ENCODE data around the gene SEMA5A. TPM values are rescaled to one million over a fixed set of nuclear protein-coding genes. Genes with fewer than 3 reads are reported as not detected.

The SEMA5A gene
- total and polyA plus RNA-seq, 7 experiments from 2014 or later: 0.25 to 0.98 (median 0.46) TPM; not detected in 1

GRCh38 chr5:9431151-9431495, 114.8 kb downstream of the SEMA5A start:
- H3K27me3 Mint-ChIP-seq: no peaks in the 10 kb centered on the region
- ChIA-PET CTCF (no interaction called here), POLR2A (no interaction called here)
- H3K9me3 Mint-ChIP-seq: peaks cover 0 to 2% (median 0%) of the 10 kb centered on the region in 11 donors
- Histone ChIP-seq H3K27me3 (ENCODE audit: control insufficient read depth in 2 of 2, insufficient read depth in 2 of 2, low read length in 2 of 2) (no peaks in the 10 kb centered on the region), H3K4me1 (ENCODE audit: control insufficient read depth in 2 of 2, insufficient read depth in 2 of 2, low read length in 2 of 2) (no peaks in the 10 kb centered on the region), H3K36me3 (ENCODE audit: control insufficient read depth in 2 of 3, insufficient read depth in 3 of 3, low read length in 3 of 3) (no peaks in the 10 kb centered on the region), H3K27ac (ENCODE audit: low read depth, low read length) (no peak overlapping the region), H3K4me3 (ENCODE audit: low read length) (no peak overlapping the region), H3K9me3 (ENCODE audit: control insufficient read depth in 2 of 3, low read length in 3 of 3) (no peaks in the 10 kb centered on the region)
- no peak for ATAC-seq
- H3K4me3 Mint-ChIP-seq: no peak overlapping the region
- DNase-seq: no peak
- no peaks in the 10 kb centered on the region for H3K4me1 Mint-ChIP-seq
- intact Hi-C loops (cut with micrococcal nuclease): no loop called here
- H3K27ac Mint-ChIP-seq: no peak overlapping the region
- H3K36me3 Mint-ChIP-seq: no peaks in the 10 kb centered on the region

- no peak for ATAC-seq
- no peak overlapping the region for H3K27ac Mint-ChIP-seq
- H3K4me3 Mint-ChIP-seq: no peak overlapping the region
- ChIA-PET POLR2A (no interaction called here), CTCF (no interaction called here)
- H3K4me1 Mint-ChIP-seq: no peaks in the 10 kb centered on the region
- Histone ChIP-seq H3K27me3 (ENCODE audit: control insufficient read depth in 2 of 2, insufficient read depth in 2 of 2, low read length in 2 of 2) (no peaks in the 10 kb centered on the region), H3K27ac (ENCODE audit: low read depth, low read length) (no peak overlapping the region), H3K4me3 (ENCODE audit: low read length) (no peak overlapping the region), H3K36me3 (ENCODE audit: control insufficient read depth in 2 of 3, insufficient read depth in 3 of 3, low read length in 3 of 3) (no peaks in the 10 kb centered on the region), H3K4me1 (ENCODE audit: control insufficient read depth in 2 of 2, insufficient read depth in 2 of 2, low read length in 2 of 2) (no peaks in the 10 kb centered on the region), H3K9me3 (ENCODE audit: control insufficient read depth in 2 of 3, low read length in 3 of 3) (no peaks in the 10 kb centered on the region)
- no peaks in the 10 kb centered on the region for H3K36me3 Mint-ChIP-seq
- peaks cover 0 to 1% (median 0%) of the 10 kb centered on the region in 11 donors for H3K9me3 Mint-ChIP-seq
- no peak for DNase-seq
- no peaks in the 10 kb centered on the region for H3K27me3 Mint-ChIP-seq
- intact Hi-C loops (cut with micrococcal nuclease): no loop called here
Measured at GRCh38 chr5:9430306-9430705, 115.6 kb downstream of the SEMA5A start.

DNA sequence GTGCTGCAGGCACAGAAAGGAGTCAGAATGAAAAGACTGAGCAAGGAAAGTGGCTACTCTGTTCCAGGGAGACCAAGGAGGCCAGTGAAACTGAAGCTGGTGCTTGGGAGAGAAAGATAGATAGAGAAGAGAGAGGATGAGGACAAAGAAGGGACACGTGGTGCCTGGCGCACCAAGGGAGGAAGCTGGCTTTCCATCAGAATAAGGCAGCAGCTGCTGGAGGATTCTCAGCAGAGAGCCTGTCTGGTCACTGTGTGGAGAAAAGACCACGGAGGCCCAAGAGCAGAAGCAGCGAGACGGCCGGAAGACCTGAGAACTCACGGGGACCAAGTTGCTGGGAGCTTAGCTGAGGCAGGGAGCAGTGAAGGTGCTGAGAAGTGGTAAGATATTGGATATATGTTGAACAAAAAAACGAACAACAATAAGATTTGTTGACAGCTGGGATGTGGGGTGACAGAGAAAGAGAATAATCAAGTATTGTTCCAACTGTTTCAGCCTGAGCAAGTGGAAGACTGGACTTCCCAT, 116.1 kb downstream of the SEMA5A start:
- DNase-seq (no peak), ATAC-seq (no peak)
- Histone ChIP-seq H3K4me1 (ENCODE audit: control insufficient read depth in 2 of 2, insufficient read depth in 2 of 2, low read length in 2 of 2) (no peaks in the 10 kb centered on the region), H3K27ac (ENCODE audit: low read depth, low read length) (no peak overlapping the region), H3K36me3 (ENCODE audit: control insufficient read depth in 2 of 3, insufficient read depth in 3 of 3, low read length in 3 of 3) (no peaks in the 10 kb centered on the region), H3K27me3 (ENCODE audit: control insufficient read depth in 2 of 2, insufficient read depth in 2 of 2, low read length in 2 of 2) (no peaks in the 10 kb centered on the region), H3K4me3 (ENCODE audit: low read length) (no peak overlapping the region), H3K9me3 (ENCODE audit: control insufficient read depth in 2 of 3, low read length in 3 of 3) (no peaks in the 10 kb centered on the region)
- no peaks in the 10 kb centered on the region for H3K4me1 Mint-ChIP-seq
- CTCF ChIA-PET: no interaction called here
- H3K27me3 Mint-ChIP-seq: no peaks in the 10 kb centered on the region
- intact Hi-C loops (cut with micrococcal nuclease): no loop called here
- no peak overlapping the region for H3K4me3 Mint-ChIP-seq
- H3K27ac Mint-ChIP-seq: no peak overlapping the region
- H3K9me3 Mint-ChIP-seq: peaks cover 0 to 6% (median 0%) of the 10 kb centered on the region in 11 donors
- H3K36me3 Mint-ChIP-seq: no peaks in the 10 kb centered on the region
- POLR2A ChIA-PET: no interaction called here

- Histone ChIP-seq H3K4me3 (ENCODE audit: low read length) (no peak overlapping the region), H3K27me3 (ENCODE audit: control insufficient read depth in 2 of 2, insufficient read depth in 2 of 2, low read length in 2 of 2) (no peaks in the 10 kb centered on the region), H3K27ac (ENCODE audit: low read depth, low read length) (no peak overlapping the region), H3K36me3 (ENCODE audit: control insufficient read depth in 2 of 3, insufficient read depth in 3 of 3, low read length in 3 of 3) (no peaks in the 10 kb centered on the region), H3K9me3 (ENCODE audit: control insufficient read depth in 2 of 3, low read length in 3 of 3) (no peaks in the 10 kb centered on the region), H3K4me1 (ENCODE audit: control insufficient read depth in 2 of 2, insufficient read depth in 2 of 2, low read length in 2 of 2) (no peaks in the 10 kb centered on the region)
- ATAC-seq (no peak), DNase-seq (no peak)
- ChIA-PET CTCF (no interaction called here), POLR2A (no interaction called here)
- Mint-ChIP-seq H3K27ac (no peak overlapping the region), H3K27me3 (no peaks in the 10 kb centered on the region), H3K9me3 (peaks cover 0 to 8% (median 0%) of the 10 kb centered on the region in 11 donors), H3K36me3 (no peaks in the 10 kb centered on the region), H3K4me3 (no peak overlapping the region), H3K4me1 (no peaks in the 10 kb centered on the region)
- intact Hi-C loops (cut with micrococcal nuclease): no loop called here
Measured at GRCh38 chr5:9428272-9428671, 117.6 kb downstream of the SEMA5A start.

GRCh38 chr5:9425710-9426109, 120.2 kb downstream of the SEMA5A start:
- H3K4me3 ChIP-seq (ENCODE audit: low read length): no peak overlapping the region
- no peak for ATAC-seq
- no peaks in the 10 kb centered on the region for H3K27me3 ChIP-seq (ENCODE audit: control insufficient read depth in 2 of 2, insufficient read depth in 2 of 2, low read length in 2 of 2)
- ChIA-PET CTCF (no interaction called here), POLR2A (no interaction called here)
- no peaks in the 10 kb centered on the region for H3K36me3 ChIP-seq (ENCODE audit: control insufficient read depth in 2 of 3, insufficient read depth in 3 of 3, low read length in 3 of 3)
- no peaks in the 10 kb centered on the region for H3K36me3 Mint-ChIP-seq
- H3K9me3 Mint-ChIP-seq: peaks cover 0 to 13% (median 0%) of the 10 kb centered on the region in 11 donors
- no peak overlapping the region for H3K27ac ChIP-seq (ENCODE audit: low read depth, low read length)
- intact Hi-C loops (cut with micrococcal nuclease): no loop called here
- no peaks in the 10 kb centered on the region for H3K4me1 ChIP-seq (ENCODE audit: control insufficient read depth in 2 of 2, insufficient read depth in 2 of 2, low read length in 2 of 2)
- DNase-seq: no peak
- H3K4me3 Mint-ChIP-seq: no peak overlapping the region
- no peaks in the 10 kb centered on the region for H3K27me3 Mint-ChIP-seq
- no peak overlapping the region for H3K27ac Mint-ChIP-seq
- H3K4me1 Mint-ChIP-seq: no peaks in the 10 kb centered on the region
- no peaks in the 10 kb centered on the region for H3K9me3 ChIP-seq (ENCODE audit: control insufficient read depth in 2 of 3, low read length in 3 of 3)

- Mint-ChIP-seq H3K36me3 (peaks cover 0 to 6% (median 0%) of the 10 kb centered on the region in 5 donors), H3K27ac (no peak overlapping the region), H3K9me3 (peaks cover 0 to 22% (median 6%) of the 10 kb centered on the region in 11 donors), H3K4me3 (no peak overlapping the region), H3K4me1 (no peaks in the 10 kb centered on the region), H3K27me3 (no peaks in the 10 kb centered on the region)
- Histone ChIP-seq H3K9me3 (ENCODE audit: control insufficient read depth in 2 of 3, low read length in 3 of 3) (no peaks in the 10 kb centered on the region), H3K36me3 (ENCODE audit: control insufficient read depth in 2 of 3, insufficient read depth in 3 of 3, low read length in 3 of 3) (no peaks in the 10 kb centered on the region), H3K27me3 (ENCODE audit: control insufficient read depth in 2 of 2, insufficient read depth in 2 of 2, low read length in 2 of 2) (no peaks in the 10 kb centered on the region), H3K4me3 (ENCODE audit: low read length) (no peak overlapping the region), H3K4me1 (ENCODE audit: control insufficient read depth in 2 of 2, insufficient read depth in 2 of 2, low read length in 2 of 2) (no peaks in the 10 kb centered on the region), H3K27ac (ENCODE audit: low read depth, low read length) (no peak overlapping the region)
- intact Hi-C loops (cut with micrococcal nuclease): no loop called here
- ATAC-seq: no peak
- no peak for DNase-seq
- CTCF ChIA-PET: no interaction called here
- POLR2A ChIA-PET: no interaction called here
Measured at GRCh38 chr5:9423571-9423970, 122.3 kb downstream of the SEMA5A start.

GRCh38 chr5:9421884-9422283, 124.0 kb downstream of the SEMA5A start:
- H3K27ac Mint-ChIP-seq: no peak overlapping the region
- Histone ChIP-seq H3K27ac (ENCODE audit: low read depth, low read length) (no peak overlapping the region), H3K27me3 (ENCODE audit: control insufficient read depth in 2 of 2, insufficient read depth in 2 of 2, low read length in 2 of 2) (no peaks in the 10 kb centered on the region), H3K9me3 (ENCODE audit: control insufficient read depth in 2 of 3, low read length in 3 of 3) (no peaks in the 10 kb centered on the region), H3K4me3 (ENCODE audit: low read length) (no peak overlapping the region), H3K36me3 (ENCODE audit: control insufficient read depth in 2 of 3, insufficient read depth in 3 of 3, low read length in 3 of 3) (no peaks in the 10 kb centered on the region), H3K4me1 (ENCODE audit: control insufficient read depth in 2 of 2, insufficient read depth in 2 of 2, low read length in 2 of 2) (no peaks in the 10 kb centered on the region)
- H3K36me3 Mint-ChIP-seq: peaks cover 0 to 6% (median 0%) of the 10 kb centered on the region in 5 donors
- intact Hi-C loops (cut with micrococcal nuclease): no loop called here
- no peaks in the 10 kb centered on the region for H3K4me1 Mint-ChIP-seq
- H3K27me3 Mint-ChIP-seq: no peaks in the 10 kb centered on the region
- no peak overlapping the region for H3K4me3 Mint-ChIP-seq
- POLR2A ChIA-PET: no interaction called here
- CTCF ChIA-PET: no interaction called here
- DNase-seq: no peak
- no peak for ATAC-seq
- H3K9me3 Mint-ChIP-seq: peaks cover 0 to 27% (median 7%) of the 10 kb centered on the region in 11 donors
